GM12878 (cell line): ENCODE data around the gene CEP126. TPM values are rescaled to one million over a fixed set of nuclear protein-coding genes. Genes with fewer than 3 reads are reported as not detected.

Experiments
- ATAC-seq: fragments of 200-7000 bp; cut with Tn5 transposase; 3 replicates; pipeline ENCODE4 v1.9.1; 2020; ENCODE audit warnings: mild to moderate bottlenecking, moderate library complexity
- BruUV-seq: library from RNA; stranded (reverse); fragments of 400-500 nt; replicated peaks from 2 replicates; lab custom pipeline; 2021; lab: Mats Ljungman, UMichigan
- CTCF ChIA-PET: fragments of 300-600 bp; sonication (Branson Sonifier 250); formaldehyde crosslinking; extraction: SDS; loops from one replicate; lab custom pipeline; 2021; ENCODE audit warnings: inconsistent platforms; lab: Yijun Ruan, JAX
- POLR2A ChIA-PET: fragments of 350-600 bp; formaldehyde crosslinking; extraction: SDS; loops from one replicate; lab custom pipeline; 2021; ENCODE audit warnings: inconsistent platforms; lab: Charles Lee
- RAD21 ChIA-PET: fragments of 300-600 bp; sonication (Branson Sonifier 250); formaldehyde crosslinking; loops from one replicate; lab custom pipeline; 2023; ENCODE audit warnings: antibody characterized with exemption; ENCODE audit not compliant: unreplicated experiment; lab: Charles Lee
- SMC1A ChIA-PET: fragments of 300-600 bp; sonication (Branson Sonifier 250); formaldehyde crosslinking; loops from one replicate; lab custom pipeline; 2023; ENCODE audit not compliant: unreplicated experiment, uncharacterized antibody; lab: Charles Lee
- DNase-seq: peaks from one replicate; pipeline ENCODE4 v3.0.0-alpha.2; 2011; ENCODE audit warnings: low read depth, low spot score
- FAIRE-seq: peaks from 3 replicates; lab custom pipeline; 2011; peaks lifted over from hg19 to GRCh38; lab: Jason Lieb, UNC
- H2AFZ ChIP-seq: 2 replicates; pipeline ENCODE4 v1.6.0; 2011; ENCODE audit warnings: low read depth, low read length, control low read depth; ENCODE audit not compliant: control insufficient read depth
- H3K27ac ChIP-seq: 2 replicates; pipeline ENCODE4 v1.5.1; 2011; ENCODE audit warnings: control low read depth; ENCODE audit not compliant: control insufficient read depth, insufficient read depth
- H3K27me3 ChIP-seq, 2 experiments: replicated peaks in 1 of 2; 2 replicates each; pipeline versions ENCODE4 v1.6.0 to v1.6.1; 2011; ENCODE audit warnings: low read length in 1 of 2; ENCODE audit not compliant: control insufficient read depth in 2 of 2, insufficient read depth in 2 of 2
- H3K36me3 ChIP-seq, 2 experiments: 2 replicates each; pipeline ENCODE4 v1.5.1; 2011; ENCODE audit warnings: low read length in 1 of 2; ENCODE audit not compliant: control insufficient read depth in 2 of 2, insufficient read depth in 2 of 2
- H3K4me1 ChIP-seq: 2 replicates; pipeline ENCODE4 v1.6.1; 2011; ENCODE audit warnings: mild to moderate bottlenecking, low read length, moderate library complexity, mixed read lengths; ENCODE audit not compliant: control insufficient read depth, insufficient read depth
- H3K4me2 ChIP-seq: 2 replicates; pipeline ENCODE4 v1.6.0; 2011; ENCODE audit warnings: control low read depth; ENCODE audit not compliant: control insufficient read depth, insufficient read depth
- H3K4me3 ChIP-seq: fragments of 200-600 bp; sonication (generic); 2 replicates; pipeline ENCODE4 v1.5.1; 2016
- H3K79me2 ChIP-seq: 2 replicates; pipeline ENCODE4 v1.6.0; 2011; ENCODE audit warnings: low read length; ENCODE audit not compliant: control insufficient read depth, insufficient read depth
- H3K9ac ChIP-seq: 2 replicates; pipeline ENCODE4 v1.8.0; 2011; ENCODE audit warnings: low read length, control low read depth, mixed read lengths; ENCODE audit not compliant: control insufficient read depth, insufficient read depth
- H3K9me3 ChIP-seq: replicated peaks from 3 replicates; pipeline ENCODE4 v1.5.1; 2011; ENCODE audit warnings: mild to moderate bottlenecking, low read length; ENCODE audit not compliant: control insufficient read depth, insufficient read depth
- H4K20me1 ChIP-seq: 2 replicates; pipeline ENCODE4 v1.6.0; 2011; ENCODE audit not compliant: control insufficient read depth, insufficient read depth
- ATF7 ChIP-seq: fragments of 450-650 bp; IDR thresholded peaks from 2 replicates; pipeline ENCODE4 v1.6.1; 2016; ENCODE audit warnings: low read depth, mild to moderate bottlenecking
- CEBPZ ChIP-seq: fragments of 150-350 bp; IDR thresholded peaks from 2 replicates; pipeline ENCODE4 v1.6.1; 2016; ENCODE audit warnings: low read depth, low read length
- CREM ChIP-seq: IDR thresholded peaks from 2 replicates; pipeline ENCODE4 v1.6.1; 2014; ENCODE audit warnings: antibody characterized with exemption, low read depth
- EED ChIP-seq: sonication (generic); IDR thresholded peaks from 2 replicates; pipeline ENCODE4 v1.6.1; 2016; ENCODE audit warnings: antibody characterized with exemption, low read depth
- HDAC6 ChIP-seq: fragments of 200-600 bp; sonication (generic); IDR thresholded peaks from one replicate; pipeline ENCODE4 v1.8.0; 2017; ENCODE audit warnings: antibody characterized with exemption; ENCODE audit not compliant: unreplicated experiment
- HSF1 ChIP-seq: fragments of 150-350 bp; IDR thresholded peaks from 2 replicates; pipeline ENCODE4 v1.6.1; 2014; ENCODE audit warnings: mild to moderate bottlenecking, low read depth, low read length
- IKZF2 ChIP-seq, 2 experiments: fragments of 450-650 bp; IDR thresholded peaks; 2 replicates each; pipeline ENCODE4 v1.6.1; 2017; ENCODE audit warnings: mild to moderate bottlenecking in 2 of 2, moderate library complexity in 2 of 2
- NFYA ChIP-seq: IDR thresholded peaks from 2 replicates; pipeline ENCODE4 v1.6.1; 2011; ENCODE audit warnings: low read depth, mild to moderate bottlenecking, low read length, improper control_type of control experiment, borderline replicate concordance
- POLR2A ChIP-seq: IDR thresholded peaks from 2 replicates; pipeline ENCODE4 v1.6.1; 2011; ENCODE audit warnings: low read depth, mild to moderate bottlenecking, low read length
- PRDM15 ChIP-seq: fragments of 450-650 bp; formaldehyde crosslinking; IDR thresholded peaks from 2 replicates; pipeline ENCODE4 v1.4.0; 2020; ENCODE audit warnings: mild to moderate bottlenecking, moderate library complexity
- RAD21 ChIP-seq: IDR thresholded peaks from 2 replicates; pipeline ENCODE4 v1.6.1; 2011; ENCODE audit warnings: mild to moderate bottlenecking, low read depth, low read length, moderate library complexity; ENCODE audit not compliant: insufficient read depth
- STAT1 ChIP-seq: fragments of 450-650 bp; conservative IDR thresholded peaks from 2 replicates; pipeline ENCODE4 v1.6.1; 2014; ENCODE audit warnings: antibody characterized with exemption, mild to moderate bottlenecking
- YY1 ChIP-seq: IDR thresholded peaks from 2 replicates; pipeline ENCODE4 v1.6.1; 2011; ENCODE audit warnings: low read depth, mild to moderate bottlenecking, low read length
- WGBS: methylation state at CpG from one replicate; pipeline ENCODE4 v1.1.6; 2016; ENCODE audit warnings: low lambda C conversion rate; ENCODE audit not compliant: insufficient replicate concordance, insufficient coverage; ENCODE audit errors: missing lambda C conversion rate; 5-methylcytosine and 5-hydroxymethylcytosine counted together
- in situ Hi-C: fragments of 300-500 bp; cut with MboI; formaldehyde crosslinking; loops from 9 replicates; pipeline ENCODE4 v1.14.3; 2018; ENCODE audit warnings: mixed read lengths
- intact Hi-C: fragments of 100-400 bp; cut with micrococcal nuclease; formaldehyde crosslinking; loops from one replicate; pipeline ENCODE4 v1.14.2; 2022; ENCODE audit not compliant: unreplicated experiment
- polyA plus RNA-seq, 11 experiments: library from polyadenylated mRNA; depleted of rRNA in 4 of 11; unstranded in 6 of 11; stranded (reverse) in 5 of 11; fragments of >200 nt; fragmentation: Nextera tagmentation in 4 of 11; fragmentation: Illumina TruSeq in 1 of 11; extraction: Ambion mirVana in 4 of 11; extraction: Trizol in 1 of 11; gene quantifications; 1 replicate in 1 of 11; 2 replicates in 10 of 11; pipeline versions ENCODE4 v1.2.1 to v1.2.3, GENCODE V29; 2011 to 2016; ENCODE audit warnings: inconsistent platforms in 2 of 11, missing spikeins in 2 of 11, low read depth in 1 of 11
- total RNA-seq, 4 experiments: library from RNA; depleted of rRNA in 3 of 4; stranded (reverse); fragments of >200 nt in 3 of 4; fragmentation: Illumina TruSeq in 1 of 4; extraction: Trizol in 1 of 4; gene quantifications; 2 replicates each; pipeline versions ENCODE4 v1.2.1 to v1.2.3, GENCODE V29; 2013 to 2021

The CEP126 gene
- total and polyA plus RNA-seq, 10 of the 15 experiments (the other 5 are each of a cell fraction or from before 2014, with no cell fraction given), result 0.01 TPM; not detected in 8

- no peaks in the 10 kb centered on the region for H3K79me2 ChIP-seq
- H3K4me2 ChIP-seq, result no peak overlapping the region
- SMC1A ChIA-PET, result interaction anchor here (0.7 kb wide), 1 partner anchor 10 kb away, joined by 3 read pairs; no protein-coding TSS in a partner anchor
- FAIRE-seq, result no peak
- no peak for TF ChIP-seq STAT1
- no peak for TF ChIP-seq EED
- no peak for TF ChIP-seq CREM
- no peak for TF ChIP-seq NFYA
- no peak for TF ChIP-seq ATF7
- TF ChIP-seq POLR2A, result no peak
- TF ChIP-seq RAD21, result no peak
- no peak for TF ChIP-seq HDAC6
- TF ChIP-seq HSF1, result no peak
- TF ChIP-seq IKZF2 (IDR thresholded peaks at IDR 0.05), result no peak
- no peak for TF ChIP-seq CEBPZ
- no peak for TF ChIP-seq YY1
- no peak for TF ChIP-seq PRDM15 (CRISPR knock-in tag)
- H3K36me3 ChIP-seq, result no peaks in the 10 kb centered on the region
- H4K20me1 ChIP-seq, result no peaks in the 10 kb centered on the region
- intact Hi-C loops, result no loop called here
- CTCF ChIA-PET, result interaction anchor here (1.6 kb wide), 1 partner anchor 52 kb away, joined by 5 read pairs; no protein-coding TSS in a partner anchor
- BruUV-seq, result no TSS peak
- H3K9ac ChIP-seq, result no peak overlapping the region
- 15% methylated on average over 3 of the region's 3 CpGs for WGBS
- RAD21 ChIA-PET, result no interaction called here
- no peak for ATAC-seq
- DNase-seq, result no peak
- H3K4me3 ChIP-seq, result no peak overlapping the region
- no peaks in the 10 kb centered on the region for H3K27me3 ChIP-seq
- POLR2A ChIA-PET, result no interaction called here
- H3K4me1 ChIP-seq, result no peaks in the 10 kb centered on the region
- in situ Hi-C loops, result loop anchor here (10.0 kb wide), 1 partner anchor 60 kb away; no protein-coding TSS in a partner anchor
- H2AFZ ChIP-seq, result no peak overlapping the region
- H3K9me3 ChIP-seq, result no peaks in the 10 kb centered on the region
- no peak overlapping the region for H3K27ac ChIP-seq
These were observed 40.5 kb downstream of the CEP126 start for GRCh38 chr11:101955278-101955677.
